DMS153 treated with DMSO at 0.1 percent for 48 hours (cell line): ENCODE results near the gene SVIL.

Experiments
- DNase-seq: peaks from one replicate; lab custom pipeline; 2025; ENCODE audit not compliant: unreplicated experiment; lab: John Stamatoyannopoulos, UW

SVIL gene, protein sequence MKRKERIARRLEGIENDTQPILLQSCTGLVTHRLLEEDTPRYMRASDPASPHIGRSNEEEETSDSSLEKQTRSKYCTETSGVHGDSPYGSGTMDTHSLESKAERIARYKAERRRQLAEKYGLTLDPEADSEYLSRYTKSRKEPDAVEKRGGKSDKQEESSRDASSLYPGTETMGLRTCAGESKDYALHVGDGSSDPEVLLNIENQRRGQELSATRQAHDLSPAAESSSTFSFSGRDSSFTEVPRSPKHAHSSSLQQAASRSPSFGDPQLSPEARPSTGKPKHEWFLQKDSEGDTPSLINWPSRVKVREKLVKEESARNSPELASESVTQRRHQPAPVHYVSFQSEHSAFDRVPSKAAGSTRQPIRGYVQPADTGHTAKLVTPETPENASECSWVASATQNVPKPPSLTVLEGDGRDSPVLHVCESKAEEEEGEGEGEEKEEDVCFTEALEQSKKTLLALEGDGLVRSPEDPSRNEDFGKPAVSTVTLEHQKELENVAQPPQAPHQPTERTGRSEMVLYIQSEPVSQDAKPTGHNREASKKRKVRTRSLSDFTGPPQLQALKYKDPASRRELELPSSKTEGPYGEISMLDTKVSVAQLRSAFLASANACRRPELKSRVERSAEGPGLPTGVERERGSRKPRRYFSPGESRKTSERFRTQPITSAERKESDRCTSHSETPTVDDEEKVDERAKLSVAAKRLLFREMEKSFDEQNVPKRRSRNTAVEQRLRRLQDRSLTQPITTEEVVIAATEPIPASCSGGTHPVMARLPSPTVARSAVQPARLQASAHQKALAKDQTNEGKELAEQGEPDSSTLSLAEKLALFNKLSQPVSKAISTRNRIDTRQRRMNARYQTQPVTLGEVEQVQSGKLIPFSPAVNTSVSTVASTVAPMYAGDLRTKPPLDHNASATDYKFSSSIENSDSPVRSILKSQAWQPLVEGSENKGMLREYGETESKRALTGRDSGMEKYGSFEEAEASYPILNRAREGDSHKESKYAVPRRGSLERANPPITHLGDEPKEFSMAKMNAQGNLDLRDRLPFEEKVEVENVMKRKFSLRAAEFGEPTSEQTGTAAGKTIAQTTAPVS (N-terminal part only)

GRCh38 chr10:29634764-29635625, at the start of gene SVIL:
Gene SVIL, minus strand, starts transcription at chr10:29634971. Its CDS starts 79,913 bp downstream, at chr10:29555058.
- DNase-seq = no peak

DNA sequence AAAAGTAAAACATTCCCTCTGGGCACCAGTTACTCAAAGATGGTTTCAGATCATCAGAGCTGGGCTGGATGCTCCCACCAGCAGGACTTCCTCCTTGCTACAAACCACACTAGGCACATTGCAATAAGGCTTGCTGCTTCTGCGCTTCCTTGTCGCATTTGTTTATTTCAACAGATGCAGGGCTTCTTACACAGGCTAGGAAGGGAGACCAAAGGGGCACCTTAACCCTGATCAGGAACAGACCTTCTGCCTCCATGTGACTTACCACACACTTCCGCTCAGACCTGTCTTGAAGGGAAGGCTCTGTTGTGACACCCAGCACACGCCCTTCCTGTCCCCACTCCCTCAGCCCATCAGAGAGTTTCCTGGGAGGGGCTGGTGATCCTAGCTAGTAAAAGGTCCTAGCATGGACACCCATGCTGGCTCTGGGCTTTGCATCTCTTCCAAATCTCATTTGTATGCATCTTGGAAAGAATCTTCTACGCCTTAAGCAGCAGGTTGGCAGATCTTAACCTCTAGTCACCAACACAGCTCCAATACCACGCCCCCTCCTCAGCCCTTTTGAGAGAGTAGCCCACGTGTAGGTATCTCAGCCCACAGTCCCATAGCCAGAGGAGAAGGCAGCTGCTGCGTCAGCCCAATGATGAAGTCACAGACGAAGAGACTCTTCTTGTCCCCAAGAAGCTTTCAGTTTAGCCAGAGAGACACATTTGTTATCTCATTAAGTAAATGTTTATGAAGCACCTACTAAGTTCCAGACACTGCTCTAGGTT, 47.1 kb upstream of the SVIL start:
- DNase-seq = no peak

- no peak for DNase-seq
Measured at GRCh38 chr10:29680091-29680490, 45.3 kb upstream of the SVIL start.

GRCh38 chr10:29676732-29677131, 42.0 kb upstream of the SVIL start:
- DNase-seq = no peak

DNA sequence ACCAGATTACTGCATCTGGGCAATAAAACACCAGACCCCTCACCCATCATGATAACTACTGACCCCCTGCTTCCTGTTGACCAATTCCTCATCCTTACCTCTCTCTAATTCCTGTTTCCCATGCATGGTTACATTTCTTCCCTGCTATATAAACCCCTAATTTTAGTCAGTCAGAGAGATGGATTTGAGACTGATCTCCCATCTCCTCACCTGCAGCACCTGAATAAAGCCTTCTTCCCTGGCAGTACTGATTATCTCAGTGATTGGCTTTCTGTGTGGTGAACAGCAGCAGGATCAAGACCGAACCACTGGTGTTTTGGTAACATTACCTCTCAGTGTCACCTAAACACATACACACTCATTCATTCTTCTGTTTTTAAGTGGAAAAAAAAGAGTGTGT, 41.2 kb upstream of the SVIL start:
- DNase-seq = no peak

DNA sequence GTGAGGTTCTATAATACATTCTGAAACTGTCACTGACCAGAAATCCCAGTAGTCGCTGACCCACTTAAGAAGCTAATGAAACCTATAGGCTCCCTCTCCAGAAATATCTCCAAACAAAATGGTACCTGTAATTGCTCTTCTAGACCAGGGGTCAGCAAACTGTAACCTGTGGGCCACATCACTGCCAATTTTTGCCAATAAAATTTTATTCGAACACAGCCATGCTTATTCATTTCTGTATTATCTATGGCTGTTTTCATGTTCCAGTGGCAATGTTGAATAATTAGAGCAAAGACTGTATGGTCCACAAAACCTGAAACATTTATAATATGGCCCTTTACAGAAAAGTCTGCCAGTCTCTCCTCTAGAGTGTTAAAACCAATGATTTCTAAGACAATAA, 37.2 kb upstream of the SVIL start:
- DNase-seq = no peak

DNA sequence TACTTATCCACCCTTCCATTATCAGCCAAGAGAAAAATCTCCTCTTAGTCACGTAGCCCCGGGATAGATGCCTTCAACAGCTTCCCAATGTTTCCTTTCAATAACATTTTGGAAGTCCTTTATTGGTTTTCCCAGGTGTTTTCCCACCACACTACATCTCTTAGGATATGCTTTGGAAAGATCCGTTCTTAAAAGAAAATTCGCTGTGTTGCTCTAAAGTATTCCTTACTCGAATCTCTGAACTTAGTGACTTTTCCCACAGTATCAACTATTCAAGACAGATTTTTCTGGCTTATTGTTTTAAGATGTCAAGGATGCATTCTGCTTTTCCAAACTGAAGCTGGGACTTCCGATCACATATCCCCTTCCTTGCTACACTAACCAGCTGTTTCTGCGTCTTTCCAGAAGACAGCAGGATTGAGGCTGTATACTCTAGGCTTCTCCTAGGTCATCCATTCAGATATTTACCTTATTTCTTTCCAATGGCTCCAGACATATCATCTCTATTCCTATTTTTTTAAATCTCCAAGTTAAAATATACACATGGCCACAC, 36.5 kb upstream of the SVIL start:
- DNase-seq = no peak

DNA sequence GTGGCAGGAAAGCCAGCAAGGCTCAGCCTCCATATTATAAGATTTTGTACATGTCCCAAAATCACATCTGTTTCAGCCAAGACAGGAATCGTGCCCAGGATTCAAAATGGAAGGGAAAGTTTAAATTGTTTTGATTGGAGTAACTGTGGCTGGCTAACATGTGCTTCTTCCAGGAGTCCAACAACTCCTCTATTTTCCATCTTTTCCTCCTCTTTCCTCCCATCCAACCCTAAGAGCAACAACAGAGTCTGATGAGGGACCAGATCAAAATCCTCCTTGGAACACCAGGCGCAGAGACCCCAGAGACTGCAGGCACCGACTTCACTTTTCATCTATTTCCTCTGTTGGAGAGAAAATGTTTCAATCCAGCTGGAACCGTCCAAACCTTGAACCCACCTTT, 36.0 kb upstream of the SVIL start:
- no peak for DNase-seq

- no peak for DNase-seq
Measured at GRCh38 chr10:29669149-29669548, 34.4 kb upstream of the SVIL start.

DNA sequence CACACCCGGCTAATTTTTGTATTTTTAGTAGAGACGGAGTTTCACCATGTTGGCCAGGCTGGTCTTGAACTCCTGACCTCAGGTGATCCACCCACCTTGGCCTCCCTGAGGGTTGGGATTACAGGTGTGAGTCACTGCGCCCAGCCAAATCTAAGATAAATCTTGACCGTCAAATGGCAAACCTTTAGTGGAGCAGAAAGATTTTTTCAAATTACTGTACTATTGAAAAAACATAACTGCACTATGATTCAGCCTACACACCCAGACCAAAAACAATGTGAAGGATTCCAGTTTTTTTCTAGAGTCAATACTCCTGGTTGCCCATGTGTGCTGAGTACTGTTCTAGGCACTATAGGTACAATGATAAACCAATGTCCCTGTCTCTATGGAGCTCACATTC, 33.9 kb upstream of the SVIL start:
- DNase-seq = no peak

- DNase-seq = no peak
Measured at GRCh38 chr10:29667191-29667590, 32.4 kb upstream of the SVIL start.

GRCh38 chr10:29666201-29666600, 31.4 kb upstream of the SVIL start:
- DNase-seq = no peak

GRCh38 chr10:29663718-29664117, 28.9 kb upstream of the SVIL start:
- DNase-seq = no peak

DNA sequence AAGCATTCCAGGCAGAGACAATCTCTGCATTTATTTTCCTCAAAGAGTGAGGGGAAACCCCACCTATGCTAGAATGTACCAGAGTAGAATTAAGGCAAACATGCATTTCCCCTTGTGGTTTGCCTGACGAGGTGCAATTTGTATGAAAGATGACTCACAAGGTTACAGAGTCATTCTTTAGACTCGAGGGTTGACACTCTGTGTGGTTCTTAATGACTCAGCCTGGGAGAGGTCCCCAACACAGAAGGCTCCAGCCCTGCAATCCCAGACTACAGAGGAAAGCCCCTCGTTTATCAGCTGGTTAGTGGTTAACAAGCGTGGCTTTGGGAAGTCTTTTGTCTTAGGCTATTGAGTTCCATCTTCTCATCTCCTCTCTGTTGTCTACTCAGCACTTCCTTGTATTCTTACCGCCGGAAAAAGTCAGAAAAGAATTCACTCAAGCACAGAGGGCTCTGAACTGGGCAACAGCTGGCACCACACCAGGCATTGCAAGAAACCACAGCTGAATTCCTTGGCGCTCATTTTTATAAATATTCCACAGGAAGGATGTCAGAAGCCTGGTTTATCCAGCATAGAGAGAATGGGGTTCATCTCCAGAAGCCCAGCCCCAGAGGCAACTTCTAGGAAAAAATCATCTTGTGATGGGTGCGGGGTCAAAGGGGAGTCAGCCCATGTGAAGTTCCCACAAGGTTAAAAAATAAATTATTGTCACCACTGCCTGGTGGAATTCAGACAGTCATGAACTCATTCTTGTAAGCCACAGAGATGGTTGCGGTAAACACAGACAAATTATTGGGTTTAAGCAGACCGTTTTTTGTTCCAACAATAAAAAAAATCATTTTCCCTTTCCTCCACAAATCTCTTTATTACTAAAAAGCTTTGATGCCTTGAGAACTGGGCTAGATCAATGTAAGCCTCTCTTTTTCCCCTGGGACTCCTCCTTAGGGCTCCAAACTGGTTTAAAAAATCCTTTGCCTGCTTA, 24.5 kb upstream of the SVIL start:
- no peak for DNase-seq

GRCh38 chr10:29657719-29658274, 23.0 kb upstream of the SVIL start:
- no peak for DNase-seq

GRCh38 chr10:29656451-29656992, 21.8 kb upstream of the SVIL start:
- no peak for DNase-seq

GRCh38 chr10:29652192-29652591, 17.4 kb upstream of the SVIL start:
- DNase-seq = no peak

DNA sequence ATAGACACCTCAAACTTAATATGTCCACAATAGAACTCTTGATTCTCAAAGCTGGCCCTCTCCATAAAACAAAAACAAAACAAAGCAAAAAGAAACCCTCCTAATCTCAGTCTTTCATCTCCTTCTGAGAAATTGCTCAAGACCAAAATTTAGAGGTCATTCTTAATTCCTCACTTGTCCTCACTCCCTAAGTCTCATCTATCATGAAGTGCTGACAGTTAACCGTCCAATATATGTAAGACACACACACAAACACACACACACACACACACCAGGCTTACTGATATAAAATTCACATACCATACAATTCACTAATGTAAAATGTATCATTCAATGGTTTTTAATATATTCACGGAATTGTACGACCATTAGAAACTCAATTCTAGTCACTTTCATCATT, 17.0 kb upstream of the SVIL start:
- DNase-seq = no peak
